Right lobe of liver (tissue), 6 donors: ENCODE data around the gene ZBTB42. TPM values are rescaled to one million over a fixed set of nuclear protein-coding genes. Genes with fewer than 3 reads are reported as not detected.

ENCODE experiments used
- ATAC-seq, 4 donors: fragments of 200-7000 bp; cut with Tn5 transposase; one replicate each; pipeline ENCODE4 v1.9.1; 2020; ENCODE audit warnings: mild to moderate bottlenecking in 4 of 4, moderate library complexity in 4 of 4
- DNase-seq, 3 donors: peaks; one replicate each; pipeline ENCODE4 v3.0.0-alpha.2; 2020
- H3K27ac ChIP-seq, 3 donors: fragments of 200-600 bp; one replicate each; pipeline ENCODE4 v1.8.0; 2022
- H3K27me3 ChIP-seq, 2 donors: fragments of 200-600 bp; one replicate each; pipeline ENCODE4 v1.8.0; 2022
- H3K36me3 ChIP-seq, 4 donors: fragments of 200-600 bp; sonication (generic) in 1 of 4; one replicate each; pipeline versions ENCODE4 v1.5.1 to v1.8.0; 2017 to 2022; ENCODE audit warnings: control low read depth in 1 of 4
- H3K4me1 ChIP-seq, 4 donors: fragments of 200-600 bp; sonication (generic) in 1 of 4; one replicate each; pipeline versions ENCODE4 v1.5.1 to v1.8.0; 2017 to 2022; ENCODE audit warnings: control low read depth in 1 of 4
- H3K4me3 ChIP-seq, 3 donors: fragments of 200-600 bp; one replicate each; pipeline ENCODE4 v1.8.0; 2022
- H3K9me3 ChIP-seq, 4 donors: fragments of 200-600 bp; sonication (generic) in 1 of 4; one replicate each; pipeline versions ENCODE4 v1.5.1 to v1.8.0; 2017 to 2022; ENCODE audit warnings: control low read depth in 1 of 4
- POLR2A ChIP-seq: fragments of 450-650 bp; IDR thresholded peaks from one replicate; pipeline ENCODE4 v1.6.1; 2017; ENCODE audit warnings: antibody characterized with exemption, mild to moderate bottlenecking
- WGBS: methylation state at CpG from one replicate; pipeline ENCODE4 v1.1.6; 2018; ENCODE audit warnings: low coverage, low lambda C conversion rate; ENCODE audit not compliant: insufficient coverage; ENCODE audit errors: missing lambda C conversion rate; 5-methylcytosine and 5-hydroxymethylcytosine counted together
- intact Hi-C, 2 donors: fragments of 100-400 bp; cut with DNase I; formaldehyde crosslinking; loops; one replicate each; pipeline versions ENCODE4 v1.11.2 to v1.14.1; 2022
- total RNA-seq, 6 experiments: library from RNA; depleted of rRNA in 2 of 6; stranded (reverse); fragments of >200 nt in 2 of 6; fragmentation: NEBNext Ultra II Directional in 3 of 6; extraction: Animal tissue kit (Norgen Biotek cat#: 25700) in 3 of 6; gene quantifications; one replicate each; pipeline versions ENCODE4 v1.1.0 to v1.2.4, GENCODE V29; 2016 to 2023
- TF ChIP-seq, protein P1 (sequence below), 4 donors: fragments of 200-600 bp in 3 of 4; fragments of 450-650 bp in 1 of 4; IDR thresholded peaks; one replicate each; pipeline versions ENCODE4 v1.5.1 to v1.8.0; 2016 to 2022; ENCODE audit warnings: antibody characterized with exemption in 4 of 4, mild to moderate bottlenecking in 2 of 4
- donor health status: DM: no; HTN: yes; CAD: no.
- donor health status: DM: no; HTN: no; CAD: no.
- donor health status: DM: no; HTN: no; CAD: no.
- donor health status: DM: no; HTN: yes; CAD: no.
- donor health status: DM: no; HTN: yes; CAD: no.

The ZBTB42 gene
- total RNA-seq, 6 experiments from 2014 or later, result 2.2 to 13.7 (median 3.6) TPM

DNA sequence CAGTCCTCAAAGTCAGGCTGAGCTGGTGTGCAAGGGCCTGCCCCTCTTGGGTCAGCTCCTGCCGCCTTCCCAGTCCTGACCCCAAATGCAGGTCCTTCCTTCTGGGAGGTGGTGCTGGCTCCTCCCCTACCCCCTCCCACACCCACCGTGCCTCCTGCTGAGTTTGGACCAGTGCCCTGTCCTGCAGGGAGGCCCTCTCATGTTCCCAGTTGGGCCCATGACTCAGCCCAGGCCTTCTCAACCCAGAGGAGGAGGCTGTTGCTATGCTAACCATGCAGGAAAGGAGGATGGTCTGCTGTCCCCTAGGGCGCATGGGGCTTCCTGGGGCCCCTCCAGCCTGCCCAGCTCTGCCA is 4.4 kb downstream of the ZBTB42 start:
- peaks cover 3 to 22% (median 11%) of the 10 kb centered on the region in 4 donors for H3K4me1 ChIP-seq
- no peak overlapping the region for H3K27ac ChIP-seq
- WGBS, result no CpG with 5 or more reads among the region's 3 CpGs
- DNase-seq (peak in 1 of 3 donors; percentile 35), ATAC-seq (peak in 1 of 4 donors; percentile 11)
- TF ChIP-seq, protein P1, sequence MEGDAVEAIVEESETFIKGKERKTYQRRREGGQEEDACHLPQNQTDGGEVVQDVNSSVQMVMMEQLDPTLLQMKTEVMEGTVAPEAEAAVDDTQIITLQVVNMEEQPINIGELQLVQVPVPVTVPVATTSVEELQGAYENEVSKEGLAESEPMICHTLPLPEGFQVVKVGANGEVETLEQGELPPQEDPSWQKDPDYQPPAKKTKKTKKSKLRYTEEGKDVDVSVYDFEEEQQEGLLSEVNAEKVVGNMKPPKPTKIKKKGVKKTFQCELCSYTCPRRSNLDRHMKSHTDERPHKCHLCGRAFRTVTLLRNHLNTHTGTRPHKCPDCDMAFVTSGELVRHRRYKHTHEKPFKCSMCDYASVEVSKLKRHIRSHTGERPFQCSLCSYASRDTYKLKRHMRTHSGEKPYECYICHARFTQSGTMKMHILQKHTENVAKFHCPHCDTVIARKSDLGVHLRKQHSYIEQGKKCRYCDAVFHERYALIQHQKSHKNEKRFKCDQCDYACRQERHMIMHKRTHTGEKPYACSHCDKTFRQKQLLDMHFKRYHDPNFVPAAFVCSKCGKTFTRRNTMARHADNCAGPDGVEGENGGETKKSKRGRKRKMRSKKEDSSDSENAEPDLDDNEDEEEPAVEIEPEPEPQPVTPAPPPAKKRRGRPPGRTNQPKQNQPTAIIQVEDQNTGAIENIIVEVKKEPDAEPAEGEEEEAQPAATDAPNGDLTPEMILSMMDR (IDR thresholded peaks at IDR 0.05), result no peak
- no peak for TF ChIP-seq POLR2A
- no peaks in the 10 kb centered on the region for H3K27me3 ChIP-seq
- no peak overlapping the region for H3K4me3 ChIP-seq
- no peaks in the 10 kb centered on the region for H3K9me3 ChIP-seq
- intact Hi-C loops, result no loop called here
- no peaks in the 10 kb centered on the region for H3K36me3 ChIP-seq

GRCh38 chr14:104805941-104806624 is 5.2 kb downstream of the ZBTB42 start:
- H3K36me3 ChIP-seq, result no peaks in the 10 kb centered on the region
- ATAC-seq (no peak), DNase-seq (peak in 1 of 3 donors; percentile 48)
- 85% methylated on average over 5 of the region's 14 CpGs for WGBS
- TF ChIP-seq POLR2A, result no peak
- TF ChIP-seq, protein P1 (IDR thresholded peaks at IDR 0.05), result no peak
- no peaks in the 10 kb centered on the region for H3K9me3 ChIP-seq
- intact Hi-C loops, result no loop called here
- H3K27me3 ChIP-seq, result no peaks in the 10 kb centered on the region
- H3K27ac ChIP-seq, result no peak overlapping the region
- peaks cover 3 to 20% (median 11%) of the 10 kb centered on the region in 4 donors for H3K4me1 ChIP-seq
- no peak overlapping the region for H3K4me3 ChIP-seq

DNA sequence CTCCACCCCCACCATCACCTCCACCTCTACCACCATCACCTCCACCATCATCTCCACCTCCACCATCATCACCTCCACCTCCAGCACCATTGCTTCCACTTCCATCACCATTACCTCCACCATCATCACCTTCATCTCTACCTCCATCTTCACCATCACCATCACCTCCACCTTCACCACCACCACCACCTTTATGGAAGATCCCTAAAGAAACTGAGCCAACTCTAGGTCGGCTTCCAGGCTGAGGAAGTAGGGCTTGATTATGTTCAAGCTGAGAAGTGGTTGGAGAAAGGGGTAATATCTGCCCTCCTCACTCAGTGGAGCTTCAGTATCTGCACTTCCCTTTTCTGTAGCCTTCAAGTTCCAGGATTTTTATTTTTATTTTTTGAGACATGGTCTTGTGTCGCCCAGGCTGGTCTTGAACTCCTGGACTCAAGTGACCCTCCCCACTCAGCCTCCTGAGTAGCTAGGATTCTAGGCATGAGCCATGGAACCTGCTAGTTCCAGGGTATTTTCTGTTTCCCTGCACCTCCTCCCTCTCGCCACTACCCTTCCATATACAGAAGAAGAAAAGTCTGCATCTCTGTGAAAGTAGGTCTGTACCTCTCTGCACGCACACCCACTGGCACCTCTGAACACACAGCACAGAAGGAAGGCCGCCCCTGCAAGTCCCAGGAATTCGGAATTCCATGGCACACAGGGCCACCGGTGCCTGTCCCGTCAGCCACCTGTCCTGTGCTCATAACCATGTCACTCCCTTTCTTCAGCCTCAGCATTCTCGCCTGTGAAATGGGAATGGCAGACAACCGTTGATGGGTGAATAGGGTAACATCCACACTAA is 5.9 kb downstream of the ZBTB42 start:
- no peak for TF ChIP-seq POLR2A
- TF ChIP-seq, protein P1 (IDR thresholded peaks at IDR 0.05), result no peak
- no peaks in the 10 kb centered on the region for H3K27me3 ChIP-seq
- 80% methylated on average over 4 of the region's 10 CpGs for WGBS
- ATAC-seq (no peak), DNase-seq (no peak)
- intact Hi-C loops, result no loop called here
- peaks cover 0 to 12% (median 5%) of the 10 kb centered on the region in 4 donors for H3K4me1 ChIP-seq
- no peak overlapping the region for H3K27ac ChIP-seq
- no peaks in the 10 kb centered on the region for H3K9me3 ChIP-seq
- no peak overlapping the region for H3K4me3 ChIP-seq
- H3K36me3 ChIP-seq, result no peaks in the 10 kb centered on the region

GRCh38 chr14:104808456-104808855 is 7.6 kb downstream of the ZBTB42 start:
- TF ChIP-seq, protein P1 (IDR thresholded peaks at IDR 0.05), result no peak
- TF ChIP-seq POLR2A, result no peak
- Histone ChIP-seq H3K9me3 (no peaks in the 10 kb centered on the region), H3K27ac (no peak overlapping the region), H3K27me3 (no peaks in the 10 kb centered on the region), H3K4me1 (peaks cover 0 to 3% (median 0%) of the 10 kb centered on the region in 4 donors), H3K36me3 (no peaks in the 10 kb centered on the region), H3K4me3 (no peak overlapping the region)
- DNase-seq (no peak), ATAC-seq (no peak)
- intact Hi-C loops, result no loop called here
- WGBS, result 73% methylated on average over 3 of the region's 6 CpGs
